Measurements from ENCODE around the gene MED8.

DNA sequence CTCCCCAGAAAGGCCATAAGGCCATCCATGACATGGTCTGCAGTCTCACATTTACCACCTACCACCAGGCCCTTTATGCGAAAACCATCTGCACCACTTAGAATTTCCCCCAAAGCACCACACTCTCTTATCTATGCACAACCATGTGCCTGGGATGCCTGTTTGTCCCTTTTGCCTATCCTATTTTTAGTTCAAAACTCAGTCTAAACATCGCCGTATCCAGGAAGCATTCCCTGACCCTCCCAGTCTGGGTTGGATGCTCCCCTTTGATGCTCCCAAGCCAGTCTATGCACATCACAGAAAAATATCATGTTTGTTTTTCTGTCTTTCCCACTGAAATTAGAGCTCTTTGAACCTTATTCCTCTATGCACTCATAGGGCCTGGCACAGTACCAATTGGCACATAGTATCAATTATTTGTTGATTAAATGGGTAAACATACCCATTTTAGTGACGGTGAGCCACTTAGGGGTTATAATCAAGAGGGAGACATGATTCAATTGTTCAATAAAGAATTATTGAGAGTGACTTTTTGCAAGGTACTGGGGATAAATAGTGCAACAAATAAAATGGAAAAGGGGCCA lies 45.2 kb downstream of the MED8 start:
- TF ChIP-seq, protein P1, sequence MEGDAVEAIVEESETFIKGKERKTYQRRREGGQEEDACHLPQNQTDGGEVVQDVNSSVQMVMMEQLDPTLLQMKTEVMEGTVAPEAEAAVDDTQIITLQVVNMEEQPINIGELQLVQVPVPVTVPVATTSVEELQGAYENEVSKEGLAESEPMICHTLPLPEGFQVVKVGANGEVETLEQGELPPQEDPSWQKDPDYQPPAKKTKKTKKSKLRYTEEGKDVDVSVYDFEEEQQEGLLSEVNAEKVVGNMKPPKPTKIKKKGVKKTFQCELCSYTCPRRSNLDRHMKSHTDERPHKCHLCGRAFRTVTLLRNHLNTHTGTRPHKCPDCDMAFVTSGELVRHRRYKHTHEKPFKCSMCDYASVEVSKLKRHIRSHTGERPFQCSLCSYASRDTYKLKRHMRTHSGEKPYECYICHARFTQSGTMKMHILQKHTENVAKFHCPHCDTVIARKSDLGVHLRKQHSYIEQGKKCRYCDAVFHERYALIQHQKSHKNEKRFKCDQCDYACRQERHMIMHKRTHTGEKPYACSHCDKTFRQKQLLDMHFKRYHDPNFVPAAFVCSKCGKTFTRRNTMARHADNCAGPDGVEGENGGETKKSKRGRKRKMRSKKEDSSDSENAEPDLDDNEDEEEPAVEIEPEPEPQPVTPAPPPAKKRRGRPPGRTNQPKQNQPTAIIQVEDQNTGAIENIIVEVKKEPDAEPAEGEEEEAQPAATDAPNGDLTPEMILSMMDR (IDR thresholded peaks at IDR 0.05; ENCODE audit: low read length) = no peak
- TF ChIP-seq EZH2phosphoT487 (IDR thresholded peaks at IDR 0.05; ENCODE audit: low read length) (no peak), EZH2 (optimal IDR thresholded peaks at IDR 0.05; ENCODE audit: low read depth, low read length) (no peak)
